ENCODE data around the gene BRINP2. TPM values are rescaled to one million over a fixed set of nuclear protein-coding genes. Genes with fewer than 3 reads are reported as not detected.
A peak's percentile ranks its signal among the peaks of the same experiment; 100 is the strongest.

The BRINP2 gene
- total and polyA plus RNA-seq, 2 experiments from 2014 or later: 11.5 to 20.6 TPM

GRCh38 chr1:177281901-177282300 is 111.1 kb downstream of the BRINP2 start:
- H3K9me3 ChIP-seq (ENCODE audit: low read depth): no peaks in the 10 kb centered on the region
- no peak overlapping the region for H3K27ac ChIP-seq
- no peak overlapping the region for H3K4me3 ChIP-seq
- H3K4me1 ChIP-seq (ENCODE audit: low read depth): no peaks in the 10 kb centered on the region
- H3K27me3 ChIP-seq: no peaks in the 10 kb centered on the region
- no peak for TF ChIP-seq CTCF (IDR thresholded peaks at IDR 0.05; ENCODE audit: low read depth, low read length)
- DNase-seq (ENCODE audit: low read depth in 1 of 2, low spot score in 1 of 2): no peak
- H3K36me3 ChIP-seq: no peaks in the 10 kb centered on the region

- Histone ChIP-seq H3K4me3 (no peak overlapping the region), H3K36me3 (no peaks in the 10 kb centered on the region), H3K27me3 (no peaks in the 10 kb centered on the region), H3K4me1 (ENCODE audit: low read depth) (peaks cover under 1% of the 10 kb centered on the region), H3K9me3 (ENCODE audit: low read depth) (no peaks in the 10 kb centered on the region), H3K27ac (no peak overlapping the region)
- no peak for DNase-seq (ENCODE audit: low read depth in 1 of 2, low spot score in 1 of 2)
- TF ChIP-seq CTCF (IDR thresholded peaks at IDR 0.05; ENCODE audit: low read depth, low read length): no peak
These were observed 112.2 kb downstream of the BRINP2 start for GRCh38 chr1:177282976-177283375.

DNA sequence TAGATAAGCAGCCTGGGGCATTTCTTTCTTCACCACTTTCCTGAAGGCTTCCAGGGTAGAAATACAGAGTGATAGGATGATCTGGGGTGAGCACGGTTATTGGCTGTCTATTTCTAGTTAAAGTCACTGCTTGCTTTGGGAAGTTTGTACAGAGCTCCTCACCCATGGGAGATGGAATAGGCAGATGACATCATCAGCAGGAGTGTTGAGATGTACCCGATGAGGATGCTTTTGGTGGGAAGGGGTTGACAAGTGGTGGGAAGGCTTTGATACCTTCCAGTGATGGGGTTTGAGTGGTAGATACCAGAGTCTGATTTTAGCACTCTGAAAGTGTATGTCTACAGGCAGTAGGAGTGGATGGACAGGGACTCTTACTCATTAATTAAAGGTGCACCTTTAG is 112.6 kb downstream of the BRINP2 start:
- H3K27ac ChIP-seq: no peak overlapping the region
- H3K36me3 ChIP-seq: no peaks in the 10 kb centered on the region
- no peak for TF ChIP-seq CTCF (IDR thresholded peaks at IDR 0.05; ENCODE audit: low read depth, low read length)
- peaks cover 3% of the 10 kb centered on the region for H3K4me1 ChIP-seq (ENCODE audit: low read depth)
- H3K27me3 ChIP-seq: no peaks in the 10 kb centered on the region
- H3K4me3 ChIP-seq: no peak overlapping the region
- H3K9me3 ChIP-seq (ENCODE audit: low read depth): no peaks in the 10 kb centered on the region
- no peak for DNase-seq (ENCODE audit: low read depth in 1 of 2, low spot score in 1 of 2)

DNA sequence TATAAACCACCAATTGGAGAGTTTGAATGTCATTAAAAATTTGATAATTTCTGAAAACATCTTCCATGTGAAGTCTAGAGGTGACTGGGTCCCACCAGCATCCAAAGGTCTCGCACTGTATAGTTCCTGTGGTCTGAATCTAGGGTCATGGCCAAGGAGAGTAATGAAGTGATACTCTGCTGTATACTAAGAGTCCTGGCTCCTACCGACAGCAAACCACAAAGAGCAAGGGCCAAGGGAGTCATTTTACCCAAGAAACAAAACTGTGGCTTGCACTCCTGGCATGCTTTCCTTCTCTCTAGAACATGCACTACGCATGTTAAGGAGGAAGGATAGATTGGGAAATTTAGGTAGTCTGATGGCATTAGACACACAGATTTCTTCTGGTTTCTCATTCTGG is 115.6 kb downstream of the BRINP2 start:
- Histone ChIP-seq H3K4me1 (ENCODE audit: low read depth) (peaks cover 3% of the 10 kb centered on the region), H3K27ac (no peak overlapping the region), H3K27me3 (no peaks in the 10 kb centered on the region), H3K36me3 (no peaks in the 10 kb centered on the region), H3K9me3 (ENCODE audit: low read depth) (no peaks in the 10 kb centered on the region), H3K4me3 (no peak overlapping the region)
- no peak for TF ChIP-seq CTCF (IDR thresholded peaks at IDR 0.05; ENCODE audit: low read depth, low read length)
- peak in 1 of 2 donors; percentile 60 for DNase-seq (ENCODE audit: low read depth in 1 of 2, low spot score in 1 of 2)

DNA sequence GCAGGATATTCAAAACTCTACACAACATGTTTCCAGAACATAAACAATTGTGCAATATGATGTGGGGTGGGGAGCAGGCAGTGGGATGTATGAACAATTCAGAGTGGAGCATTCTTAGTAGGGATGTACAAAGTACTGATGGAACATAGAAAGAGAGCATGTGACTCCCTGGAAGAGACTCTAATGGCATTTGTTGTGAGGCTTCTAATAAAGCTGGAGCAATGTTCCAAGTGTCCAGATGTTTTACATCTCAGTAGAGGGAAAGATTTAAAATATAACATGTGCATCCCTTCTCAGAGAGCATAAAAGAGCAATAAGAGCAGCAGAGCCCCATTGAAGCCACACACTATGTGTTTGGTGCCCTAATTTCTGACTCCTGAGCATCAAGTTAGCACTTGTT is 116.5 kb downstream of the BRINP2 start:
- Histone ChIP-seq H3K27ac (no peak overlapping the region), H3K27me3 (no peaks in the 10 kb centered on the region), H3K9me3 (ENCODE audit: low read depth) (no peaks in the 10 kb centered on the region), H3K4me1 (ENCODE audit: low read depth) (peaks cover 3% of the 10 kb centered on the region), H3K4me3 (no peak overlapping the region), H3K36me3 (no peaks in the 10 kb centered on the region)
- no peak for TF ChIP-seq CTCF (IDR thresholded peaks at IDR 0.05; ENCODE audit: low read depth, low read length)
- no peak for DNase-seq (ENCODE audit: low read depth in 1 of 2, low spot score in 1 of 2)

DNA sequence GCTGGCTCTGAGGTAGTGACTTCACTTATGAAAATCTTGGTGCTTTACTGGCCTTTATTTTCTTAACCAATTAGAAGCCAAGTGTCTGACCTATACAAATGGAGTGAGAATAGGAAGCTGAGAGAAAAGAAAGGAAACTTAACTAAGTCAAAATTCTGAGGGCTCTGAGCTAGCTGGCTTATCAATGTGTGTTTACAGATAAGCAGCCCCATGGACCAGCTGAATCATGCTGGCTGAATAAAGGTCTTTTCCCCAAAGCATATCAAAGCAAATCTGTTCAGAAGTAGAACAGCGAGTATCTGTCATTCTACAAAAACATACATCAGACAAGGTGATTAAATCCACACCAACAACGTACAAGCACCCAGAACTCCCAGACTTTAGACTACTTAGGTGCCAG is 117.2 kb downstream of the BRINP2 start:
- no peaks in the 10 kb centered on the region for H3K27me3 ChIP-seq
- no peak overlapping the region for H3K4me3 ChIP-seq
- H3K9me3 ChIP-seq (ENCODE audit: low read depth): no peaks in the 10 kb centered on the region
- TF ChIP-seq CTCF (IDR thresholded peaks at IDR 0.05; ENCODE audit: low read depth, low read length): no peak
- H3K27ac ChIP-seq: no peak overlapping the region
- H3K4me1 ChIP-seq (ENCODE audit: low read depth): peaks cover 3% of the 10 kb centered on the region
- H3K36me3 ChIP-seq: no peaks in the 10 kb centered on the region
- peak in 1 of 2 donors; percentile 23 for DNase-seq (ENCODE audit: low read depth in 1 of 2, low spot score in 1 of 2)
